Fibroblast of skin of back (primary cell): ENCODE data around the gene PAQR7.
A peak's percentile ranks its signal among the peaks of the same experiment; 100 is the strongest.

Experiments used
- DNase-seq: peaks from one replicate; pipeline ENCODE4 v3.0.0-alpha.2; 2013

Gene PAQR7

DNA sequence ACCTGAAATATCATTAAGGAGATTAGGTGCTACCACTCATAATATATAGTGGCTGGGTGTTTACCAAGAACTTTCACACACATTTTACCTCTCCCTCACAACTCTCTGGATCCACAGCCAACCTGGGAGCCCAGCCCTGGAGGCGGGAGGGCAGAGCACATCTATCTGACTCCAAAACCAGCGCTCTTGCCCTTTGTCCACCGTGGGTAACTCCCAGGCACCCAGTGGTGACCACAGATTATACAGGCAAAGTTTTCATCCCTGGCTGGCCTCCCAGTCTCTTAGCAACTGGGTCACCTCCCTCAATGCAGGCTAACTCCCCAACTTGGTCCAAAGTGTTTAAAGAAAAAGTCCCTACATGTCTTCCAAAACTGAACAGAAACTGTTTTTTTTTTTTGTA lies 2.4 kb downstream of the PAQR7 start:
- no peak for DNase-seq

- DNase-seq, result no peak
Measured at GRCh38 chr1:25872713-25873112, 2.8 kb downstream of the PAQR7 start.

DNA sequence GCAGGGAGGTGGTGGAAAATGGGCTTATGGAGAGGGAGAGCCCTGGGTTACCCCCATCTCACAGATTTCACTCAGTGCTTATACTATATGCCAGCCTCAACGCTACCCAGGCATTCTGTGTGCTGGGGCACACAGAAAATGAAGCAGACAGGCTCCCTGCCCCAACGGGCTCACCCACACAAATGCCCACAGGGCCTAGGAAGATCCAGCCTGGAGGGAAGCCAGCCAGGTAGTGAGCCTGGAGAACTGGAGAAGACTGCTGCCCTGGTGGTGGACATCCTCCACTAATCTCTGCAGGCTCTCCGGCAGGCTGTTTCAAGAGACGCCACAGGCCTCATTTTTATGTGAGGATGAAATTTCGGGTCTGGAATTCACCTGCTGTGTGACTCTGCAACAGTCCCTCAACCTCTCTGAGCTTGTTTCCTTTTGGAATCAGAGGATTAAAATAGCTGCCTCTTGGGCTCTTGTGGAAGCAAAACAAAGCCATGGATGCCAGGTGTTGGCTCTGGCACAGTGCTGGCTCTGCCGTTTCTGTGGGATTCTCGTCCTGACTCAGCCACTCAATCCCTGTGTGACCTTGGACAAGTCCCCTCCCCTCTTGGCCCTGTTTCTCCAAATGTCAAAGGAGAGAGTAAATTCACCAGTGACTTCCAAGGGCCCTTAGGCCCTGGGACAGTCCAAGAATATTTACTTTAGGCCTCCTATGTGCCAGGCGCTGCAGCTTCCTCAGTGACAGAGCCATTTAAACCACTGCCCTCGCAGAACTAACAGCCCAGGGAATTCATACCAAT lies 3.6 kb downstream of the PAQR7 start:
- DNase-seq, result no peak

GRCh38 chr1:25871086-25871703 lies 4.3 kb downstream of the PAQR7 start:
- no peak for DNase-seq

DNA sequence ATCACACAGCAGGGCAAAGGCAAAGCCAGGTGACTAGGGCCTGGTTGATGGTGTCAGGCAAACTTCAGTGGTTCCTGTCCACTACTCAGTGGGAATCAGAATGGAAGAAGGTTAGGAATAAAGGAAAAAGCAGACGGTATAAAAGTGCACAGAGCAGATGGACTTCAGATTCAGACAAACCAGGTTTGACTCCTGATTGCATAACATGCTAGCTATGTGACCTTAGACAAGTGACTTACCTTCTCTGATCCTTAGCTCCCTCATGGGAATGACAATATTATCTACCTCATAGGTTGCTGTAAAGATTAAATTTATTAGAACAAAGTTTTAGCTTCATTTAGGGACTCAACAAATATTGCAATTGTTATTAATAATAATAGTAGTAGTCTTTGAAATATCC lies 4.9 kb downstream of the PAQR7 start:
- no peak for DNase-seq

- no peak for DNase-seq
Measured at GRCh38 chr1:25869909-25870606, 5.5 kb downstream of the PAQR7 start.

DNA sequence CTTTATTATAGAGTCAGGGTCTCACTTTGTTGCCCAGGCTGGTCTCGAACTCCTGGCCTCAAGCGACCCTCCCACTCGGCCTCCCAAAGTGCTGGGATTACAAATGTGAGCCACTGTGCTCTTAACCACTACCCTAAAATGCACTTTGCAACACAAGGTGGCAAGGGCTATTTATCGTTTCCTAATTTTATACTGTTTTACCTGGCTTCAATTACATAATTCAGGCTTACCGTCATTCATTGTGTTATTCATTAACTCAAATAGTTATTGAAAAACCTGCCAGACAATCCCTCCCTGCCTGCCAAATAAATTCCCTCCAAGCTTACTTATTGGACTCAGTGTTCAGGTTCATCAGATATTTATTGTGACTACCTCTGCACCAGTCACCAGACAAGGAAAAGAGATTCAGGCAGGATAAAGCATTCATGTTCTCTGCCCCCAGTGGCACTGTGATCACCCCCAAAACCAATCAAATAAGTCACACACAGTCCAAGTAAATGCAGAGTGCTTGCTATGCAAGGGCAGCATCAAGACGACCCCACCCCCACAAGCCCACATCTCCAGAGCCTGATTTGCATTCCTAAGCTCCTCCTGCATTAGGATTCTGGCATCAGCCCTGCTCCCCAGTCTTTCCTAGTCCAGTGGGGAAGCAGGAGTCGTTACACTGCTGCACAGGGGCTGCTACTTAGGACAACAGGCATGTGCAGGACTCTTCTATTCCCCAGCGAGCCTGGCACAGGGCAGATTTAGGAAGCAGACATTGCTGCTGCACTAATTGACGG lies 8.1 kb downstream of the PAQR7 start:
- no peak for DNase-seq

DNA sequence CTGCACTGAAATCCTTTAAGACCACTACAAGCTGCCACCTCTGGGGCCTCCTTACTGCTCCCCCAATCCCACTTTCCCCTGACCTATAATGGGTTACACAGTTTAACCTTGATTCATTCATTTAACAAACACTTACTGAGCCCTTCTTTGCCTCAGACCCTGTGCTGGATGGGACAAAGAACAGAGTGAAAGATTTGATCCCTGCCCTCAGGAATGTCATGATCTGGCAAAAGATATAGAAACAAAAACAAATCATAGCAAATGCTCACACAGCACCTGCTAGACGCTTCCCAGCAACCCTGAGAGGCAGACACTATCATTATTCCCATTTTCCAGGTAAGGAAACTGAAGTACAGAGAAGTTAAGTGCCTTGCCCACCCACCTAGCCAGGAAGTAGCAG lies 9.2 kb downstream of the PAQR7 start:
- no peak for DNase-seq

DNA sequence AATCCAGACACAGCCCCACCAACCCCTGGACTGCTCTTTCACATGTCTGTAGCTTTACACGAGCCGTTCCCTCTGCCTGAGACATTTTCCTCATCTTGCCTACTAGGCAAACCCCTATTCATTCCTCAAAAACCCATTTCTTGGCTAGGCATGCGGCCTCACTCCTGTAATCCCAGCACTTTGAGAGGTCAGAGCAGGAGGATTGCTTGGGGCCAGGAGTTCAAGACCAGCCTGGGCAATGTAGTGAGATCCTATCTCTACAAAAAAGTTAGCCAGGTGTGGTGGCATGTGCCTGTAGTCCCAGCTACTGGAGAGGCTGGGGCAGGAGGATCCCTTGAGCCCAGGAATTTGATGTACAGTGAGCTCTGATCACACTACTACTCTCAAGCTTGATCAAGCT lies 11.1 kb downstream of the PAQR7 start:
- no peak for DNase-seq

- DNase-seq, result no peak
Measured at GRCh38 chr1:25863486-25864262, 11.8 kb downstream of the PAQR7 start.

GRCh38 chr1:25862785-25863485 lies 12.6 kb downstream of the PAQR7 start:
- no peak for DNase-seq

DNA sequence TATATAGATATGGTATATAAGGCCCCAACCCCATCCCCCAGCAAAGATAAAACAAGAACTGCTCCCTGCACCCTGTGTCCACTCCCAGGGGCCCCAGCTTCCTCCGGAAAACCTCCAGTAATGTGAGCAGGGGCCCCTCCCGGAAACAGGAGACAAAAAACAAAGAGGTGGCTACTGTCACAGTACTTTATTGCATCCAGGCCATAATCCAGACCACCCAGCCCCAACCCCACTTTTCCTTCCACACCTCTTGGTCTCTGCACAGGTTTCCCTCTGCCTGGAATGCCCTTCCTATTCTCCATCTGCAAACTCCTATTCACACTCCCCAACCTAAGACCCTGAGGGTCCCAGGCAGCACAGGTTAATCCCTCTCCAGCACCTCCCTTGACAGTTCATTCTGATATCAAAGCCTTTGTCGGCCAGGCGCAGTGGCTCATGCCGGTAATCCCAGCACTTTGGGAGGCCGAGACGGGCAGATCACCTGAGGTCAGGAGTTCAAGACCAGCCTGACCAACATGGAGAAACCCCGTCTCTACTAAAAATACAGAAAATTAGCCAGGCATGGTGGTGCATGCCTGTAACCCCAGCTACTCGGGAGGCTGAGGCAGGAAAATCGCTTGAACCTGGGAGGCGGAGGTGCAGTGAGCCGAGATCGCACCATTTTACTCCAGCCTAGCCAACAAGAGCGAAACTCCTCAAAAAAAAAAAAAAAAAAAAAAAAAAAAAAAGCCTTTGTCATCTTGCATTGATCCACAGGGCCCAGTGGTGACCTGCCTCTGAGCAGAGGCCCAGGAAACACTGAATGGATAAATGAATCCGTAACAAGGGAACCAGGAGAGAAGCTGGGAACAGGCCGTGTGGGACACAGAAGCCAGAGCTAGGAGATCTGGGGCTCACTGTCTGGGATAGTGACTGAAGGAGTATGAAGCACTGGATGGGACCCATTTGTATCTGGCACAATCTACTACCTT lies 13.9 kb downstream of the PAQR7 start:
- DNase-seq, result no peak

GRCh38 chr1:25858906-25859789 lies 16.4 kb downstream of the PAQR7 start, which contains the start of gene AUNIP:
TSS of gene AUNIP (minus strand) at chr1:25859457. CDS start at chr1:25859357, 100 bp downstream.
- DNase-seq, result peak; percentile 87

GRCh38 chr1:25858494-25858893 lies 17.0 kb downstream of the PAQR7 start:
- DNase-seq, result no peak

- no peak for DNase-seq
Measured at GRCh38 chr1:25856856-25857255, 18.7 kb downstream of the PAQR7 start.

DNA sequence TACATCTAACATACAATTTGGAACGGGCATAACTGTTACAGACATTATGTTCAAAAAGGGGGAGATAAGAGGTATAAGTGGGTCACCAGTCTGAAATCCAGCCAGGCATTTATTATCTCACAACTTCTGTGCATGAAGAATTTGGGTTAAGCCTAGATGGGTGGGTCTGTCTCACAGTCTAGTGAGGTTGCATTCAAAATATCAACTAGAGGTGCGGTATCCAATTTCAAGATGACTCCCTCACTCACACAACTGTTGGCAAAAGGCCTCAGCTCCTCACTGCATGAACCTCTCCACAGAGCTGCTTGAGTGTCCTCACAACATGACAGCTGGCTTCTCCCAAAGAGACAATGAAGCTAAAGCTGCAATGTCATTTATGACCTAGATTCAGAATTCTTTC lies 21.0 kb downstream of the PAQR7 start:
- no peak for DNase-seq

GRCh38 chr1:25848531-25848930 lies 27.0 kb downstream of the PAQR7 start:
- DNase-seq, result peak; percentile 12

GRCh38 chr1:25847929-25848328 lies 27.6 kb downstream of the PAQR7 start:
- DNase-seq, result no peak

DNA sequence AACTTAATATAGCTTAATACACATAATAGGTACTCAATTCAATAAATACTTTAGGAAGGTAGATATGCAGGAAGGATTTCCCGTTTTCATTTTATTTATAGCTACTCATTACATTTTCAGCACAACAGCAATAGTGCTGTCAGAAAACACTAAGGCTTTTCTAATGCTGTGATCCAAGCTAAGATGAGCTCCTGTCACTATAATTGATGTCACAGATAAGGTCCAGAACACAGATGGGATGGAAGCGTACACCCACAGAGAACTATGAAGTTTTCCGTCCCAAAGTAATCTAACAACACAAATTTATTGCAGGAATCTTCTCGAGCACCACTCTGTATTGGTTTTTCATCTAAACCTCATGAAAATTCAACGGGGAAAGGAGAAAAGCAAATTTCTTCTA lies 29.8 kb downstream of the PAQR7 start:
- no peak for DNase-seq
